Hematopoietic multipotent progenitor cell treated with erythropoietin and hydrocortisone succinate and interleukin-3 and kit ligand, for 8 days (in vitro differentiated cells): ENCODE results near the gene BTN2A1.
"Not testable (repeated sequence)": the region's sequence is repeated elsewhere in the genome, so short reads cannot be mapped to it uniquely, and the experiment has no call there.

Experiments
- DNase-seq: peaks from one replicate; pipeline ENCODE4 v3.0.0-alpha.2; 2015

Gene BTN2A1

DNA sequence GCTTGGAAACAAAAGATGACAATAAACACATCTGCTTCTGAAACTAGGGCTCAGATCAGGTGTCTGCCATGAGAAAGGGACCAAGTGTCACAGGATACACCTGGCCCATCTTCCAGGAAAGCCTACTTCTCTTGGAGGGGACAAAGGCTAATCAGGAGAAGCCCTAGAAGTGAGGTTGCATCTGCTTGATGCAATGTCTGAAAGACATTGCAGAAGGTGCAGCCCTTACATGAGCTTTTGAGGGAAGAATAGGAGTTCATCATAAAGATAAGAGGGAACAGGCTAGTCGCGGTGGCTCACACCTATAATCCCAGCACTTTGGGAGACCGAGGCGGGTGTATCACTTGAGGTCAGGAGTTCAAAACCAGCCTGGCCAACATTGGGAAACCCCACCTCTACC is 39.9 kb downstream of the BTN2A1 start:
- DNase-seq = no peak

DNA sequence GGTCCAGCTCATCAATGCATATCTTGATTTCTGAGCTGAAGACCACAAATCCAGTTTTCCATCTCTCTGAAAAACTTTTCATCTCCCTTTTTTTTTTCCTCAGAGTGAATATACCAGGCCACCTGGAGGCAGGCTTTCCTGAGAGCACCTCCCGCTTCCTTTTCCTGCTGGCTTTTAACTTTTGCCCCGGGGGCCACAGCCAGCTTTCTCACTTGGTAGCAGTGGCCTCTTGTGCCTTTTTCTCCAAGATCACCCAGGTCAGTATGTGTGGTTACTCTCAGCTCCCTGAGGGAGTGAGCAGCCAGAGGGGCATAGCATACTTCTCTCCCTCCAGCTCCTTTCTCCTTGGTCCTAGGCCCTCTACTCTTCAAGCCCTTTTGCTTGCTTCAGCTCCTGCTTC is 42.3 kb downstream of the BTN2A1 start, which contains the start of gene BTN1A1:
Gene BTN1A1, plus strand, starts transcription at position 202 of the 400 bp plus-strand sequence. CDS start 984 bp downstream, outside the sequence.
- no peak for DNase-seq

- DNase-seq = no peak
Observed at GRCh38 chr6:26501482-26501986, 43.8 kb downstream of the BTN2A1 start.

- no peak for DNase-seq
Observed at GRCh38 chr6:26502165-26502564, 44.4 kb downstream of the BTN2A1 start.

GRCh38 chr6:26502626-26503025 is 44.9 kb downstream of the BTN2A1 start:
- no peak for DNase-seq

GRCh38 chr6:26507658-26508057 is 49.9 kb downstream of the BTN2A1 start:
- no peak for DNase-seq

GRCh38 chr6:26511033-26511432 is 53.3 kb downstream of the BTN2A1 start:
- DNase-seq = not testable (repeated sequence)

- no peak for DNase-seq
Observed at GRCh38 chr6:26514984-26515383, 57.2 kb downstream of the BTN2A1 start.

- no peak for DNase-seq
Observed at GRCh38 chr6:26516481-26517427, 59.0 kb downstream of the BTN2A1 start.
